Measurements from ENCODE around the gene PLIN4. TPM values are rescaled to one million over a fixed set of nuclear protein-coding genes. Genes with fewer than 3 reads are reported as not detected.

Gene PLIN4
- total and polyA plus RNA-seq, 9 of the 15 experiments (the other 6 are each of a cell fraction or from before 2014, with no cell fraction given): 0.04 to 0.16 (median 0.07) TPM; not detected in 3

DNA sequence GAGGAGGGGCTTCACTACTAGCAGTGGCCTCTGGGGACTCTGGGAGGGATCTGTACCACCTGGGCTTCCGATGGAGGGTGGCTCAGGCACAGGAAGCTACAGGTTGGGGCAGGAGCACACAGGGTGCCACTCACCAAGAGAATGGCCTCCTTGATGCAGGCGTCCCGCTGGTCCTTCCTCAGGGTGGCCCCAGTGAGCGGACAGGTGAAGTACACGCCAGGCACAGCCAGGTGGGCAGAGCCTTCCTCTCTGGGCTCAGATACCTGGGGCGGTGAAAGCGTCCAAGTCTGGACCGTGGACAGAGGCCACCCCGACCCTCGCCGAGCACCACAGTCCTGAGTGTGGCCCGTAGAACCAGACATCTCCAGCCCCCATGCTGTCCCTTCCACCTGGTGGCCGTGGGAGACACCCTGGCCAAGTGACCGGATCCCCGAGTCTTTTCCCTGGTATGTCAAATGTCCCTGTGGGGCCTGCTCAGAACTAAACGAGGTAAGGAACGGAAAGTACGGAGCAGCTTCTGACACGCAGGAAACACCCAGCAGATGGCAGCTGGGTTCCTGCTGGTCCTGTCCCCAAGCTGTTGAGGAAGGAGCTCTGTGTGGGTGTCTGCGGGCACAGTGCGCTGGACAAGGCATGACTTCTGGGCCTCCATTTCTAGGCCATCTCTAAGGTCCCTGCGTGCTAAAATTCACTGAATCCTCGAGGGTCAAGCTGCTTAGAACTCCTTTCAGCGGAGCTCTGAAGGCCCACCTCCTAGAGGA lies 65.9 kb downstream of the PLIN4 start:
- intact Hi-C loops (cut with micrococcal nuclease) (no loop called here), in situ Hi-C loops (cut with MboI) (no loop called here)
- Histone ChIP-seq H3K4me3 (no peak overlapping the region), H3K27ac (ENCODE audit: extremely low read depth, low read depth, low read length) (no peak overlapping the region), H3K27me3 (ENCODE audit: control insufficient read depth in 2 of 2, insufficient read depth in 2 of 2, low read length in 2 of 2) (no peaks in the 10 kb centered on the region), H3K9ac (ENCODE audit: insufficient read depth in 1 of 2, low read depth in 2 of 2, low read length in 2 of 2) (0 out of 4 replicates have a peak overlapping the region, but pooled peaks of 1 of the 2 experiments have one; percentile 27), H3K4me2 (ENCODE audit: insufficient read depth, low read length) (no peak overlapping the region), H3K79me2 (ENCODE audit: control insufficient read depth, insufficient read depth, low read length) (peaks cover 34% of the 10 kb centered on the region), H3K36me3 (ENCODE audit: control insufficient read depth, insufficient read depth, low read length) (peaks cover 70% of the 10 kb centered on the region; the same call in 2 of the 3 replicates), H3K9me3 (replicated peaks; ENCODE audit: control insufficient read depth, insufficient read depth, low read depth, low read length) (no peaks in the 10 kb centered on the region), H2AFZ (ENCODE audit: low read depth, low read length) (no peak overlapping the region), H4K20me1 (replicated peaks; ENCODE audit: control insufficient read depth, insufficient read depth, low read length) (peaks cover 5% of the 10 kb centered on the region; the same call in 1 of the 2 replicates), H3K9me1 (ENCODE audit: control insufficient read depth, insufficient read depth, low read length) (peaks cover 2% of the 10 kb centered on the region), H3K4me1 (replicated peaks in 1 of 2; ENCODE audit: control insufficient read depth in 2 of 2, insufficient read depth in 2 of 2, low read length in 2 of 2) (peaks cover 21 to 64% of the 10 kb centered on the region in 2 experiments)
- WGBS (ENCODE audit: insufficient coverage, low coverage, missing lambda C conversion rate): 92% methylated on average over 18 of the region's 24 CpGs
- TF ChIP-seq PRMT5 (CRISPR knock-in tag; IDR thresholded peaks at IDR 0.05): no peak
- peak; percentile 75 for TF ChIP-seq POLR2G (IDR thresholded peaks at IDR 0.05; ENCODE audit: low read depth, low read length)
- TF ChIP-seq RBFOX2 (IDR thresholded peaks at IDR 0.05; ENCODE audit: low read depth, low read length): peak; percentile 49
- peak; percentile 38 for TF ChIP-seq ZFP36 (IDR thresholded peaks at IDR 0.05; ENCODE audit: low read depth, low read length, partially characterized antibody)
- 0 out of 2 replicates have a peak, but pooled peaks have one; percentile 6 for TF ChIP-seq POLR2A (conservative IDR thresholded peaks at IDR 0.05)
- TF ChIP-seq KDM2B (CRISPR knock-in tag; IDR thresholded peaks at IDR 0.05): no peak
- TF ChIP-seq SIRT6 (IDR thresholded peaks at IDR 0.05; ENCODE audit: low read depth, low read length): peak; percentile 56
- TF ChIP-seq POLR2AphosphoS5 (IDR thresholded peaks at IDR 0.05; ENCODE audit: control insufficient read depth, insufficient read depth, low read depth, low read length): peak; percentile 21; the same call in 1 of the 2 replicates
- DNase-seq (ENCODE audit: extremely low read depth in 1 of 4, low spot score in 3 of 4) (no peak), ATAC-seq (no peak), FAIRE-seq (no peak)
- CTCF ChIA-PET (ENCODE audit: low intra/inter-chr PET ratio): no interaction called here
- no TSS peak for BruUV-seq (replicated peaks)
- POLR2A ChIA-PET: interaction anchor here (0.6 to 4.5 kb wide), 6 partner anchors 9 to 207 kb away, joined by 3 to 15 read pairs (median 4); no protein-coding TSS in a partner anchor

Other genes with a start within 250 kb of the PLIN4 start
Only the 7 nearest of the 15 such genes appear.
- 48.0 and 60.1 TPM in 2 replicates for gene SH3GL1, start 117.9 kb downstream of the PLIN4 start, total RNA-seq (2014; rRNA removed)
- gene SH3GL1, start 117.9 kb downstream of the PLIN4 start, total RNA-seq (2014; rRNA removed; fragmentation: Illumina TruSeq; extraction: Trizol): 6.1 and 9.4 TPM in 2 replicates
- 28.6 and 29.1 TPM in 2 replicates for gene SH3GL1, start 117.9 kb downstream of the PLIN4 start, total RNA-seq (2015; rRNA removed; fragmentation: Illumina TruSeq; extraction: Trizol)
- gene SH3GL1, start 117.9 kb downstream of the PLIN4 start, total RNA-seq (2021): 72.0 and 75.3 TPM in 2 replicates
- 25.7 and 44.0 TPM in 2 replicates for gene SH3GL1, start 117.9 kb downstream of the PLIN4 start, polyA plus RNA-seq (2011; rRNA removed)
- 25.5 and 57.0 TPM in 2 replicates for gene SH3GL1, start 117.9 kb downstream of the PLIN4 start, polyA plus RNA-seq (2014; fragmentation: Illumina TruSeq; extraction: Trizol)
- 1 to 10 TPM; 1.7 to 2.1 TPM for gene SH3GL1, start 117.9 kb downstream of the PLIN4 start, polyA plus RNA-seq (2014; fragmentation: Nextera tagmentation; extraction: Ambion mirVana)
- gene SH3GL1, start 117.9 kb downstream of the PLIN4 start, polyA plus RNA-seq (2014; rRNA removed): 58.5 and 64.7 TPM in 2 replicates
- gene CHAF1A, start 115.8 kb downstream of the PLIN4 start, total RNA-seq (2014; rRNA removed): 61.1 and 78.3 TPM in 2 replicates
- gene CHAF1A, start 115.8 kb downstream of the PLIN4 start, total RNA-seq (2014; rRNA removed; fragmentation: Illumina TruSeq; extraction: Trizol): 32.5 and 42.6 TPM in 2 replicates
- gene CHAF1A, start 115.8 kb downstream of the PLIN4 start, total RNA-seq (2015; rRNA removed; fragmentation: Illumina TruSeq; extraction: Trizol): 51.4 and 51.8 TPM in 2 replicates
- 78.6 and 86.9 TPM in 2 replicates for gene CHAF1A, start 115.8 kb downstream of the PLIN4 start, total RNA-seq (2021)
- 32.0 and 35.3 TPM in 2 replicates for gene CHAF1A, start 115.8 kb downstream of the PLIN4 start, polyA plus RNA-seq (2011; rRNA removed)
- 45.2 and 59.3 TPM in 2 replicates for gene CHAF1A, start 115.8 kb downstream of the PLIN4 start, polyA plus RNA-seq (2014; fragmentation: Illumina TruSeq; extraction: Trizol)
- gene CHAF1A, start 115.8 kb downstream of the PLIN4 start, polyA plus RNA-seq (2014; fragmentation: Nextera tagmentation; extraction: Ambion mirVana): 1 to 10 TPM; 1.6 to 2.1 TPM
- 65.4 and 73.4 TPM in 2 replicates for gene CHAF1A, start 115.8 kb downstream of the PLIN4 start, polyA plus RNA-seq (2014; rRNA removed)
- gene UBXN6, start 60.7 kb downstream of the PLIN4 start, total RNA-seq (2014; rRNA removed): 49.7 and 63.6 TPM in 2 replicates
- 8.6 and 11.0 TPM in 2 replicates for gene UBXN6, start 60.7 kb downstream of the PLIN4 start, total RNA-seq (2014; rRNA removed; fragmentation: Illumina TruSeq; extraction: Trizol)
- 29.5 and 33.1 TPM in 2 replicates for gene UBXN6, start 60.7 kb downstream of the PLIN4 start, total RNA-seq (2015; rRNA removed; fragmentation: Illumina TruSeq; extraction: Trizol)
- gene UBXN6, start 60.7 kb downstream of the PLIN4 start, total RNA-seq (2021): 80.8 and 90.2 TPM in 2 replicates
- 38.2 and 51.7 TPM in 2 replicates for gene UBXN6, start 60.7 kb downstream of the PLIN4 start, polyA plus RNA-seq (2011; rRNA removed)
- 17.5 and 45.2 TPM in 2 replicates for gene UBXN6, start 60.7 kb downstream of the PLIN4 start, polyA plus RNA-seq (2014; fragmentation: Illumina TruSeq; extraction: Trizol)
- 1 to 10 TPM in 1 of 2 experiments, under 1 TPM in 1; 0.48 to 1.8 TPM for gene UBXN6, start 60.7 kb downstream of the PLIN4 start, polyA plus RNA-seq (2014; fragmentation: Nextera tagmentation; extraction: Ambion mirVana)
- 59.4 and 59.7 TPM in 2 replicates for gene UBXN6, start 60.7 kb downstream of the PLIN4 start, polyA plus RNA-seq (2014; rRNA removed)
- 48.7 and 61.7 TPM in 2 replicates for gene HDGFL2, start 46.2 kb downstream of the PLIN4 start, total RNA-seq (2014; rRNA removed)
- gene HDGFL2, start 46.2 kb downstream of the PLIN4 start, total RNA-seq (2014; rRNA removed; fragmentation: Illumina TruSeq; extraction: Trizol): 10.7 and 12.3 TPM in 2 replicates
- 27.9 and 29.4 TPM in 2 replicates for gene HDGFL2, start 46.2 kb downstream of the PLIN4 start, total RNA-seq (2015; rRNA removed; fragmentation: Illumina TruSeq; extraction: Trizol)
- 39.7 and 45.9 TPM in 2 replicates for gene HDGFL2, start 46.2 kb downstream of the PLIN4 start, total RNA-seq (2021)
- gene HDGFL2, start 46.2 kb downstream of the PLIN4 start, polyA plus RNA-seq (2011; rRNA removed): 14.3 and 21.1 TPM in 2 replicates
- gene HDGFL2, start 46.2 kb downstream of the PLIN4 start, polyA plus RNA-seq (2014; fragmentation: Illumina TruSeq; extraction: Trizol): 16.0 and 27.4 TPM in 2 replicates
- gene HDGFL2, start 46.2 kb downstream of the PLIN4 start, polyA plus RNA-seq (2014; fragmentation: Nextera tagmentation; extraction: Ambion mirVana): under 1 TPM; 0.13 to 0.21 TPM
- 39.7 and 50.8 TPM in 2 replicates for gene HDGFL2, start 46.2 kb downstream of the PLIN4 start, polyA plus RNA-seq (2014; rRNA removed)
- gene PLIN5, start 16.7 kb upstream of the PLIN4 start, total RNA-seq (2014; rRNA removed): 0.50 and 0.86 TPM in 2 replicates
- gene PLIN5, start 16.7 kb upstream of the PLIN4 start, total RNA-seq (2014; rRNA removed; fragmentation: Illumina TruSeq; extraction: Trizol): 0.15 and 0.26 TPM in 2 replicates
- gene PLIN5, start 16.7 kb upstream of the PLIN4 start, total RNA-seq (2015; rRNA removed; fragmentation: Illumina TruSeq; extraction: Trizol): 0.07 TPM in 1 of 2 replicates, not detected in the other
- 1.3 TPM in 2 replicates for gene PLIN5, start 16.7 kb upstream of the PLIN4 start, total RNA-seq (2021)
- gene PLIN5, start 16.7 kb upstream of the PLIN4 start, polyA plus RNA-seq (2011; rRNA removed): 1.3 and 1.6 TPM in 2 replicates
- 0.54 and 0.62 TPM in 2 replicates for gene PLIN5, start 16.7 kb upstream of the PLIN4 start, polyA plus RNA-seq (2014; fragmentation: Illumina TruSeq; extraction: Trizol)
- gene PLIN5, start 16.7 kb upstream of the PLIN4 start, polyA plus RNA-seq (2014; fragmentation: Nextera tagmentation; extraction: Ambion mirVana): under 1 TPM; 0.04 TPM
- gene PLIN5, start 16.7 kb upstream of the PLIN4 start, polyA plus RNA-seq (2014; rRNA removed): 0.85 and 0.94 TPM in 2 replicates
- gene LRG1, start 21.6 kb upstream of the PLIN4 start, total RNA-seq (2014; rRNA removed): 8.4 and 10.6 TPM in 2 replicates
- gene LRG1, start 21.6 kb upstream of the PLIN4 start, total RNA-seq (2014; rRNA removed; fragmentation: Illumina TruSeq; extraction: Trizol): 3.8 and 4.6 TPM in 2 replicates
- gene LRG1, start 21.6 kb upstream of the PLIN4 start, total RNA-seq (2015; rRNA removed; fragmentation: Illumina TruSeq; extraction: Trizol): 9.4 and 9.5 TPM in 2 replicates
- 11.5 and 11.7 TPM in 2 replicates for gene LRG1, start 21.6 kb upstream of the PLIN4 start, total RNA-seq (2021)
- gene LRG1, start 21.6 kb upstream of the PLIN4 start, polyA plus RNA-seq (2011; rRNA removed): 10.9 and 11.9 TPM in 2 replicates
- 8.7 and 12.6 TPM in 2 replicates for gene LRG1, start 21.6 kb upstream of the PLIN4 start, polyA plus RNA-seq (2014; fragmentation: Illumina TruSeq; extraction: Trizol)
- 1 to 10 TPM; 1.5 to 5.1 TPM for gene LRG1, start 21.6 kb upstream of the PLIN4 start, polyA plus RNA-seq (2014; fragmentation: Nextera tagmentation; extraction: Ambion mirVana)
- gene LRG1, start 21.6 kb upstream of the PLIN4 start, polyA plus RNA-seq (2014; rRNA removed): 11.9 and 12.3 TPM in 2 replicates
- 2.5 and 2.7 TPM in 2 replicates for gene SEMA6B, start 41.2 kb upstream of the PLIN4 start, total RNA-seq (2014; rRNA removed)
- 0.57 and 0.65 TPM in 2 replicates for gene SEMA6B, start 41.2 kb upstream of the PLIN4 start, total RNA-seq (2014; rRNA removed; fragmentation: Illumina TruSeq; extraction: Trizol)
- gene SEMA6B, start 41.2 kb upstream of the PLIN4 start, total RNA-seq (2015; rRNA removed; fragmentation: Illumina TruSeq; extraction: Trizol): 0.83 and 1.1 TPM in 2 replicates
- 3.7 and 4.6 TPM in 2 replicates for gene SEMA6B, start 41.2 kb upstream of the PLIN4 start, total RNA-seq (2021)
- gene SEMA6B, start 41.2 kb upstream of the PLIN4 start, polyA plus RNA-seq (2011; rRNA removed): 2.6 and 4.9 TPM in 2 replicates
- gene SEMA6B, start 41.2 kb upstream of the PLIN4 start, polyA plus RNA-seq (2014; fragmentation: Illumina TruSeq; extraction: Trizol): 1.4 and 2.7 TPM in 2 replicates
- gene SEMA6B, start 41.2 kb upstream of the PLIN4 start, polyA plus RNA-seq (2014; fragmentation: Nextera tagmentation; extraction: Ambion mirVana): not detected
- gene SEMA6B, start 41.2 kb upstream of the PLIN4 start, polyA plus RNA-seq (2014; rRNA removed): 1.7 and 3.8 TPM in 2 replicates

Measured in K562 (cell line).